ENCODE results near the gene CHST15.

Gene CHST15

GRCh38 chr10:124079864-124080263, 13.5 kb downstream of the CHST15 start:
- DNase-seq: no peak

- no peak for DNase-seq
Measured at GRCh38 chr10:124078714-124079113, 14.7 kb downstream of the CHST15 start.

GRCh38 chr10:124078028-124078427, 15.4 kb downstream of the CHST15 start:
- DNase-seq: no peak

GRCh38 chr10:124077208-124077993, 16.0 kb downstream of the CHST15 start:
- DNase-seq: no peak

- DNase-seq: no peak
Measured at GRCh38 chr10:124076148-124076733, 17.2 kb downstream of the CHST15 start.

GRCh38 chr10:124075231-124075955, 18.0 kb downstream of the CHST15 start:
- DNase-seq: no peak

- DNase-seq: no peak
Measured at GRCh38 chr10:124074501-124075109, 18.8 kb downstream of the CHST15 start.

GRCh38 chr10:124073978-124074377, 19.4 kb downstream of the CHST15 start:
- no peak for DNase-seq

- no peak for DNase-seq
Measured at GRCh38 chr10:124072541-124072940, 20.9 kb downstream of the CHST15 start.

GRCh38 chr10:124072106-124072505, 21.3 kb downstream of the CHST15 start:
- no peak for DNase-seq

- no peak for DNase-seq
Measured at GRCh38 chr10:124071141-124071540, 22.3 kb downstream of the CHST15 start.

- DNase-seq: no peak
Measured at GRCh38 chr10:124070666-124071065, 22.7 kb downstream of the CHST15 start.

- DNase-seq: no peak
Measured at GRCh38 chr10:124069341-124070264, 23.8 kb downstream of the CHST15 start.

GRCh38 chr10:124068929-124069328, 24.5 kb downstream of the CHST15 start:
- no peak for DNase-seq

GRCh38 chr10:124067825-124068400, 25.5 kb downstream of the CHST15 start:
- DNase-seq: no peak

- no peak for DNase-seq
Measured at GRCh38 chr10:124066781-124067714, 26.4 kb downstream of the CHST15 start.

- DNase-seq: no peak
Measured at GRCh38 chr10:124066126-124066700, 27.2 kb downstream of the CHST15 start.

GRCh38 chr10:124065382-124066125, 27.8 kb downstream of the CHST15 start:
- DNase-seq: no peak

- DNase-seq: no peak
Measured at GRCh38 chr10:124064676-124065075, 28.7 kb downstream of the CHST15 start.
